ENCODE results near the gene ANXA6.

The ANXA6 gene

DNA sequence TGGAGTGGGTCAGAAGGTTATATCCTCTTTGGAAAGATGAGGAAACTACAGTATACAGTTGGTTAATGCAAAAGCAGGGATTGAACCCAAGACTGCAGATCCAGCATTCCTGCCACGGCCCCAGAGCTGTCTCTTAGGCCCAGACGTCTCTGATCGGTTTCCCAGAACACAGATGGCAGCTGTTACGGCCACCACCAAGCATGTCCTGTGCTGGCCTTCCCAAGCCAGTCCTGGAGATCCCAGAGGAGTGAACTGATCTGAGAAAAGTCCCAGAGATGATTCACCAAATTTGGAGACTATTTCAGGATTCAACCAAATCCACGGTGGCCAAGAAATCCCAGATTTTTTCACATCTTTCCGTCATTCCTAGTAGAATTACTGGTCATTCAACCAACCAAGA is 96.8 kb downstream of the ANXA6 start:
- DNase-seq: no peak

DNA sequence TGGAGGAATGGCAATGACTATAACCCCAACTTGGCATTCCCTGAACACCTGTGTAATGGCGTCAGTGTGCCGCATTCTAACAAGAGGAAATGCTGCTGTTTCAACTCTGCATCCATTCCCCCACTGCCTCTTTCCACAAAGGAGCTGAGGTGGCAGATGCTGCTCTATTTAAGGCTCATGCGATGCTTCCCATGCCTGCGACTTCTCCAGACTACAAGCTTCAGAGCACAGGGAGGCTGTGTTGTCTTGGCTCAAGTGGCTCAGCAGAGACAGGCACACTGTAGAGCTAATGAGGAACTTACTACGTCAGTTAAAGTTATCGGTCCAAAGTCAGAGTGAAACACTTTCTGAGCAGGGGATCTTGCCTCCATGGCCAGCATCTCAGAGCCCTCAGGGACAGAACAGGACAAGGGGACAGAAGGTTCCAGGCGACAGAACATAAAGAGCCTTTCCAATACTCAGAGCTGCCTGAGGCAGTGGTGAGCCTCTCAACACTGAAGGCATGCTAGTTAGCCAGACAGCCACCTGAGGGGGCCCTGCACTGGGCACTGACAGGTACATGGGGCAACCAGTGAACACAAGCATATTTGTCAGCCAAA is 98.6 kb downstream of the ANXA6 start:
- DNase-seq: no peak

DNA sequence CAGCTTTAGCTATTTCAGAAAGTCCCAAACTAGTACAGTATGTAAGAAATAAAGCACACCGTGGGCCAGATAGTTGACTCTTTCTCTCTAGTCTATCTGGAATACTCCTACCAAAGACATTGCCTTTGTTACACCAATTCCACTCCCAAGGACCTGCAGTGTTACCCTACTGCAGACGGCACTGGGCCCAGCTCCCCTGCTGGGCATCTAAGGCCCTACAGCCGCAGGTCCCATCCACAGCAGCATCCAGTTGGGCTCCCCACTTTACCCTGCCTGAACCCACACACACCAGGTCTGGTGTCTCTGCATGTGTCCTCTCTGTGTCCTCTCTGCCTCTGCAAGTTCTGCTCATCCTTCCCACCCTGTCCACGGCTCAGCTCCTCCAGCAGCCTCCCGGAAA is 99.3 kb downstream of the ANXA6 start:
- no peak for DNase-seq

DNA sequence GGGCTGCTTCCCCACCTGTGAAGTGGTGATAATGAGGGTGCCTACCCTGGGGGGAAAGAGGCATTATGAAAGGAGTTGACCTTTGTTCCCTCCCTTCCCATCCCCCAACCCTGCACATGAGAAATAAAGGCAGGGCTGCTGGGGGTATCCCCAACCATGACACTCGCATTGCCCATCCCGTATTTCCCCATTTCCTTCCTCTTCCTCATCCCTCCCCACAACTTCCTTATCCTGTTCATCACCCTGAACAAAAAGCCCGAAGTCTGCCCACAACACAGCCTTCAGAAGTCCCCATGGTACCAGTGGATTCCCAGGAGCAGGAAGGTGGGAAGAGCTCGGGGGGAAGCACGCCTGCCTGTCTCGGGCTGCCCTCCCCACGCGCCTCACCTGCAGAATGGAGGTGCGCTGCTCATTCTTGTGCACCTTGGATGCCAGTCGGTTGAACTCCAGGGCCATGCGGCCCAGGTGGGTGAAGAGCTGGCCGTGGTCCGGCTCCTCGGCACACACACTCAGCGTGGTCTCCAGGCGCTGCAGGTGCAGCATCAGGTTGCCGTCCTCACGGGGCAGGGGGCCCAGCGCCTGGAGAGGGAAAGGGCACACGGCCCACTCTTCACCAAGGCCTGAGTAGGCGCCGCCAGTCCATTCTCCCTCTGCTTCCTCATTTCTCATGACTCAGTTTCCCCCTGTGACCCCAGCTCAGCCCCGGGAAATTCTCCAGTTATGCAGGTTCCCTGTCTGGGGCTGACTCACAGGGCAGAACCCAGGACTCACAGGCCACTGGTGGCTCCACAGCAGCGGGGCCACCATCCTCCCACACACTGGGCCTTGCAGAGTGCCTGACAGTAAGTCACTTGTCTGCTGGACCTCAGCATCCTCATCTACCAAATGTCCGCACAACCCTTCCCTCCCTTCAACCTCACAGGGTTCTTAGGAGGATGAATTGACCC is 100.9 kb downstream of the ANXA6 start:
- DNase-seq: no peak

DNA sequence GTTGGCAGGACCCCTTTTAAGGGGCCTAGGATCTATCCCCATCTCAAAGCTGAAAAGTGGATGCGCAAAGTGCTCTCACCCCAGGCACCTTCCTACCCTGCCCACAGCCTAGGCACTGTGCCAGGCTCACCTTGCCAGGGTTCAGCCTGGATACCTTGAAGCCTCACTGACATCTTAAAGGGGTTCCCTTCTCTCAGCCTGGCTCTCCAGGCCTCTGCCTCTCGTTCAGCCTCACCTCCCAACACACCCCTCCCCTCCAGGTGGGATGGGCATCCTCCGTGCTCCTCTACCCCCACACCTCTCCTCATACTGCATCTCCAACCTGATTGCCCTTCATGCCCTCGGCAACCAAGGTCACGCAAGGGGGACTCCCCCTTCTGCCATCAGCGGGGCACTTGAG is 102.2 kb downstream of the ANXA6 start:
- DNase-seq: no peak

DNA sequence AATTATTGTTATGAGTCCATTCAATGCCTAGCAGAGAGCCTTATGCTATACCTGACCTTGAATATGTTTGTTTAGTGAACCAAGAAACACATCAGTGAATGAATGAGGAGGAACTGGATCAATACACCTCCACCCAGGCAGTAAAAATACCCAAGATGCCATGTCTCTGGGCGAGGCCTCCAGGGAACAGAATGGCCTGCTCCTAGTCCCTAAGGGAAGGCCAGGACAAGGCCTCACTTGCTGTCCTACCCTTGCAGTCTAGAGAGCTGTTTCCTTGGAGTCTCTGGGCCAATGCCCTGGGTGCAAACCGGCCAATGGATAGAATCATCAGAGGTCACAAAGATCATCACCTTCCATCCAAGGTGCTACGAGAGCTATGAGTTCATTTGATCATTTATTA is 102.9 kb downstream of the ANXA6 start:
- DNase-seq: no peak

DNA sequence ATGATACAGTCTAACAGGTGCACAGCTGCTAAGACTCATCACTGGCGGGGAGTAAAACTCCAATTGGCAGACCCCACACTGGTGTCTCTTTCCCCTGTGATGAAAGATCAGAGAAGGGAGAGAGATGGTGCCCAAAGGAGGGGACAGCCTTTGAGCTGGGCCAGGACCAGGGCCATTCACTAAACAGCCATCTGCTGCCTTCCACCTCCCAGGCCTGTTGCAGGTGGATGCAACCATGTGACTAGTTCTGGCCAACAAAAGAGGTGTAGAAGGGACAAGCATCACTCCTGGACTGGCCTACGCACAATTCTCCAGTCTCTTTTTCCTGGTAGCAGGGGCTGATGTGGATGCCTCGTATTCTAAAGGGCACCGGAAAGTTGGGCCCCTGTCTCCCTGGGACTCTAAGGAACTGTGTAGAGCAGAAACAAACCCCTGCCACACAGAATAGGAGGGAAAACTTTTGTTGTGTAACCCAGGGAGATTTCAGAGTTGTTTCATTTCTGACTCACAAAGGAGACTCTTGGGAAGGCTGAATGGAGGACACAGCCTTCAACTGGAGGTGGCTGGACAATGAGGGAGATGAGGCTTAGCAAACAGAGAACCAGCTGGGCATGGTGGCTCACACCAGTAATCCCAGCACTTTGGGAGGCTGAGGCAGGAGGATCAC is 103.7 kb downstream of the ANXA6 start:
- no peak for DNase-seq

DNA sequence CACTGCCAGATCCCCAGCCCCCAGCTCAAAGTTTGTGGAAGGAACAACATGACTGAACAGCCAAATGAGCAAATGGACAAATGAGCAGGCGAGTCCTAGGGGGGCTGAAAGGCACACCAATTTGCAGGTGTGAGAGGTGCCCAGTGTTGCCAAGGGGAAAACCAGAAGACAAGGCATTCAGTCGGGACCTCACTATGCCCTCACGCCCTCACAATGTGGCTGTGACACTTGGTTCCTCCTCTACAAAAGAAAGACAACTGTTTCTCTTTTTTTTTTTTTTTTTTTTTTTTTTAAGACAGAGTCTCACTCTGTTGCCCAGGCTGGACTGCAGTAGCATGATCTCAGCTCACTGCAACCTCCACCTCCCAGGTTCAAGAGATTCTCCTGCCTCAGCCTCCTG is 104.7 kb downstream of the ANXA6 start:
- no peak for DNase-seq

DNA sequence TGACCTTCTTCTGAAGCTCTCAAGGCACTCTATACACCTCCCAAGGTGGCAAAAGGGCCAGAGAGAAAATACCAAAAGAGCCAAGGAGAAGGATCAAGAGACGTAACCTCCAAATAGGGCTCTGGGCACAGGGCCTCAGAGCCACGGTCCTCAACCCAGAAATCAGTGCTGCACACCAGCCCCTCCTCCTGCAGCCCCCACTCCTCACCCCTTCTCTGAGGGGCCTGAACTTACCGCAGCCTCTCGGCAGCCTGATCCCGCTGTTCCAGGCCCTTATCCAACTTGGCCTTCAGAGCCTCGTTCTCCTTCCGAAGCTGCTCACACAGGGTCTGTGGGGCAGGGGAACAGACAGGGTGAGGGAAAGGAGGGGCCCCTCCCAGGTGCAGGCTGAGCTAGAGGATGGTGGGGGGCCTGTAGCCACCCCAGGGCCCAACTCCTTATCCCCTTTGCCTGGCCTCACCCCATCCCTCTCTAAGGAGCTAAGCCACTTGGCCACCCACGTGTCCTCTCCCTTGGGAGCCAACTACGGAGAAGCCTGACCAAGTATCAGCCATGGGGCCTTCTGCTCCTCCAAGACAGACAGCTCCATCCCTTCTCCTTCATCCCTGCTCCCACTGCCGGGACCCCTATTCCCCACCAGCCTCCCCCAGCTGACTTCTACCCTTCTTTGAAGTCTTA is 105.5 kb downstream of the ANXA6 start:
- no peak for DNase-seq

DNA sequence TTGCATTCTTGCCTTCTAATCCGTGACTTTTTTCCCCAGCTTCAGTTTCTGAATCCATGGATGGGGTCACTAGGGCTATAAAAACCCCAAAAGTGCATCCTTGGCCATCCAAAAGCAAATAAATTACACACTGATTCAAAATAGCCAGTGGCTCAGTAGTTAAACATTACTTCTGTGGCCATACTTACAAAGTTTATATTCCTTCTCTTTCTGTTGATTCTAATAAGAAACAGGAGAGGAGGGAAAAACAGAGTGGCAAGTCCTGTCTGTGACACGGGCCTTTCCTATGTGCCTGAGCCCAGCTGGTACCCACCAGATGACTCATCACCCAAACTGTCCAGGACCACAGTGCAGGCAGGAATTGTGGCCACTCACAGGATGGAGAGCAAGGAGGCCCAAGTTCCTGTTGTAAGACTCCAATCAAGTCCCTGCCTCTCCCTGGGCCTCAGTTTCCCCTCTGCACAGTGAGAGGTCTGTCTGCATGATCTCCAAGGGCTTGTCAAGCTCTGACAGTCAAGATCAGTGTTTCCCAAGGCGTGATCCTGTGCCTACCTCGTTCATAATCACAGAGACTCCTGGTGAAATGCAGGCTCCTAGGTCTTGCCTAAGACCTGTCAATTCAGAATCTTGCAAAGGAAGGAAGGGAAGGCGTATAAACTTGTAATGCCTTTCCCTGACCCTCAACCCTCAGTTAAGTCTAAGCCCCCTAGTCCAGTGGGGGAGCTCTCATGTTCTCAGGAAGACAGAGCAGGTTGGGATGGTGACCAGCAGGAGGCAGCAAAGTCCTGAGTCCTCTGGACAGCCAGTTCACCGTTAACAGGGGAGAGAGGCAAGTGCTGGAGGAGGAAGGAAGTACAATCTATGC is 106.3 kb downstream of the ANXA6 start:
- no peak for DNase-seq
